ENCODE measurements around the gene UCP2. TPM values are rescaled to one million over a fixed set of nuclear protein-coding genes. Genes with fewer than 3 reads are reported as not detected.

Gene UCP2
- total and polyA plus RNA-seq, 11 donors: 11.9 to 170 (median 19.7) TPM

DNA sequence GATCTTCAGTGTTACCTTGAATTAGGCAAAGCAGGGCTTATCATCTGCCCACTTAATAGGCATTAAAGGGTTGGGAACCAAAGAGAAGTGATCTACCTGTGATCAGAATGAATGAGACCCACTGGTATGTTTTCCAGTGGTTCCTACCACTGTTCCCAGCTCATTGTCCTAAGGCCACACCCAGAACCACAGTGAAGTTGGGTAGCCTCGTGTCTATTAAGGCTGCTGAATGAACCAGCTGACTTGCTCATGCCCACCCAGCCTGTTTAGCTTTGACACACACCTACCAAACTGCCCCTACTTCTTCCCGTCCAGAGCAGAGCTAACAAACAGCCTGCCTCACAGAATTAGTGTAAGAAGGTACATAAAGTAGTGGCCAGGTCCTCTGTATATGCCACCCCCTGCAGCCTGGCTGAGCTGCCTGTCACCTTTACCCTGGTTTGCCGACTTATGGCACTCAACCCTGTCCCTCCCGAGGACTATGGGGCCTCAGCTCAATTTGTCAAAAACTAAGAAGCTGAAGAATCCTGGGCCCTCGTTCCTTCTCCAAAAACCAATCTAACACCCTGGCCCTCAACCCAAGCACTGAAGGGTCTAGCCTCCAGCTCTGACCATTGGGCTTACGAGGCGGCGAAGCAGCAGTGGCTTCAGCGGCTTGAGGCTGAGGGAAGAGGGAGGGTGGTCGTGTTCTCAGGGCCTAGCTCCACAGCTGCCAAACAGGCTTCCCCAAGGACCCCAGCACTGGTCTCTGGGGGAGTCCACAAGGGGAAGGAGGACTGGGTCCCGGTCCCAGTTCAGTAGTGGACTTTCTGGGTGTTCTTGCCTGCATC is 9.8 kb downstream of the UCP2 start:
- Histone ChIP-seq H3K4me1 (peaks cover 0 to 46% (median 6%) of the 10 kb centered on the region in 12 donors), H3K9me3 (no peaks in the 10 kb centered on the region), H3K27ac (peak overlapping the region in 1 of 12 donors; percentile 58), H3K27me3 (no peaks in the 10 kb centered on the region), H3K36me3 (peaks cover 0 to 36% (median 9%) of the 10 kb centered on the region in 9 donors), H3K4me3 (no peak overlapping the region)
- intact Hi-C loops (cut with DNase I): no loop called here
- no peak for DNase-seq
- TF ChIP-seq, protein P1, sequence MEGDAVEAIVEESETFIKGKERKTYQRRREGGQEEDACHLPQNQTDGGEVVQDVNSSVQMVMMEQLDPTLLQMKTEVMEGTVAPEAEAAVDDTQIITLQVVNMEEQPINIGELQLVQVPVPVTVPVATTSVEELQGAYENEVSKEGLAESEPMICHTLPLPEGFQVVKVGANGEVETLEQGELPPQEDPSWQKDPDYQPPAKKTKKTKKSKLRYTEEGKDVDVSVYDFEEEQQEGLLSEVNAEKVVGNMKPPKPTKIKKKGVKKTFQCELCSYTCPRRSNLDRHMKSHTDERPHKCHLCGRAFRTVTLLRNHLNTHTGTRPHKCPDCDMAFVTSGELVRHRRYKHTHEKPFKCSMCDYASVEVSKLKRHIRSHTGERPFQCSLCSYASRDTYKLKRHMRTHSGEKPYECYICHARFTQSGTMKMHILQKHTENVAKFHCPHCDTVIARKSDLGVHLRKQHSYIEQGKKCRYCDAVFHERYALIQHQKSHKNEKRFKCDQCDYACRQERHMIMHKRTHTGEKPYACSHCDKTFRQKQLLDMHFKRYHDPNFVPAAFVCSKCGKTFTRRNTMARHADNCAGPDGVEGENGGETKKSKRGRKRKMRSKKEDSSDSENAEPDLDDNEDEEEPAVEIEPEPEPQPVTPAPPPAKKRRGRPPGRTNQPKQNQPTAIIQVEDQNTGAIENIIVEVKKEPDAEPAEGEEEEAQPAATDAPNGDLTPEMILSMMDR (IDR thresholded peaks at IDR 0.05): no peak
- no peak for TF ChIP-seq POLR2A (IDR thresholded peaks at IDR 0.05)
- WGBS, 4 donors: 83 to 91% (median 86%) methylated on average over 11 of the region's 11 CpGs
- peak in 2 of 4 donors; percentile 16 for ATAC-seq

- no peak for ATAC-seq
- H3K4me3 ChIP-seq: no peak overlapping the region
- H3K4me1 ChIP-seq: peaks cover 0 to 40% (median 6%) of the 10 kb centered on the region in 12 donors
- WGBS, 4 donors: 83 to 100% (median 92%) methylated on average over 1 of the region's 1 CpG
- intact Hi-C loops (cut with DNase I): no loop called here
- TF ChIP-seq, protein P1 (IDR thresholded peaks at IDR 0.05): no peak
- no peak for TF ChIP-seq POLR2A (IDR thresholded peaks at IDR 0.05)
- peak overlapping the region in 1 of 12 donors; percentile 32 for H3K27ac ChIP-seq
- no peak for DNase-seq
- no peaks in the 10 kb centered on the region for H3K27me3 ChIP-seq
- peaks cover 0 to 30% (median 7%) of the 10 kb centered on the region in 9 donors for H3K36me3 ChIP-seq
- H3K9me3 ChIP-seq: no peaks in the 10 kb centered on the region
These were observed 10.5 kb downstream of the UCP2 start for GRCh38 chr11:73972187-73972586.

- DNase-seq (no peak), ATAC-seq (no peak)
- peaks cover 0 to 32% (median 6%) of the 10 kb centered on the region in 12 donors for H3K4me1 ChIP-seq
- intact Hi-C loops (cut with DNase I): no loop called here
- H3K27me3 ChIP-seq: no peaks in the 10 kb centered on the region
- no peak for TF ChIP-seq POLR2A (IDR thresholded peaks at IDR 0.05)
- TF ChIP-seq, protein P1 (IDR thresholded peaks at IDR 0.05): no peak
- no peaks in the 10 kb centered on the region for H3K9me3 ChIP-seq
- H3K36me3 ChIP-seq: peaks cover 0 to 20% (median 4%) of the 10 kb centered on the region in 9 donors
- H3K4me3 ChIP-seq: no peak overlapping the region
- peak overlapping the region in 1 of 12 donors; percentile 9 for H3K27ac ChIP-seq
- WGBS, 4 donors: 78 to 93% (median 87%) methylated on average over 6 of the region's 6 CpGs
These were observed 11.4 kb downstream of the UCP2 start for GRCh38 chr11:73971175-73971719.

All from heart left ventricle (tissue), 16 donors.